GM12878 (cell line): ENCODE data around the gene SFT2D3. TPM values are rescaled to one million over a fixed set of nuclear protein-coding genes. Genes with fewer than 3 reads are reported as not detected.

Experiments
- RELB ChIP-seq: fragments of 450-650 bp; IDR thresholded peaks from 2 replicates; pipeline ENCODE4 v1.6.1; 2017; ENCODE audit warnings: low read depth, mild to moderate bottlenecking, moderate library complexity
- ZBTB33 ChIP-seq: fragments of 450-650 bp; IDR thresholded peaks from 2 replicates; pipeline ENCODE4 v1.6.1; 2017; ENCODE audit warnings: mild to moderate bottlenecking
- ZZZ3 ChIP-seq: IDR thresholded peaks from 2 replicates; pipeline ENCODE4 v1.6.1; 2011; ENCODE audit warnings: low read depth; ENCODE audit not compliant: control insufficient read depth, insufficient read length
- polyA plus RNA-seq, 11 experiments: library from polyadenylated mRNA; depleted of rRNA in 4 of 11; unstranded in 6 of 11; stranded (reverse) in 5 of 11; fragments of >200 nt; fragmentation: Nextera tagmentation in 4 of 11; fragmentation: Illumina TruSeq in 1 of 11; extraction: Ambion mirVana in 4 of 11; extraction: Trizol in 1 of 11; gene quantifications; 1 replicate in 1 of 11; 2 replicates in 10 of 11; pipeline versions ENCODE4 v1.2.1 to v1.2.3, GENCODE V29; 2011 to 2016; ENCODE audit warnings: inconsistent platforms in 2 of 11, missing spikeins in 2 of 11, low read depth in 1 of 11
- total RNA-seq, 4 experiments: library from RNA; depleted of rRNA in 3 of 4; stranded (reverse); fragments of >200 nt in 3 of 4; fragmentation: Illumina TruSeq in 1 of 4; extraction: Trizol in 1 of 4; gene quantifications; 2 replicates each; pipeline versions ENCODE4 v1.2.1 to v1.2.3, GENCODE V29; 2013 to 2021
- TF ChIP-seq, protein P1 (sequence below): IDR thresholded peaks from 2 replicates; pipeline ENCODE4 v1.6.1; 2012; ENCODE audit warnings: improper control_type of control experiment, low read depth, low read length; ENCODE audit not compliant: insufficient replicate concordance

SFT2D3 gene
- total and polyA plus RNA-seq, 10 of the 15 experiments (the other 5 are each of a cell fraction or from before 2014, with no cell fraction given): 4.2 to 8.4 (median 6.6) TPM; not detected in 4

- TF ChIP-seq, protein P1, sequence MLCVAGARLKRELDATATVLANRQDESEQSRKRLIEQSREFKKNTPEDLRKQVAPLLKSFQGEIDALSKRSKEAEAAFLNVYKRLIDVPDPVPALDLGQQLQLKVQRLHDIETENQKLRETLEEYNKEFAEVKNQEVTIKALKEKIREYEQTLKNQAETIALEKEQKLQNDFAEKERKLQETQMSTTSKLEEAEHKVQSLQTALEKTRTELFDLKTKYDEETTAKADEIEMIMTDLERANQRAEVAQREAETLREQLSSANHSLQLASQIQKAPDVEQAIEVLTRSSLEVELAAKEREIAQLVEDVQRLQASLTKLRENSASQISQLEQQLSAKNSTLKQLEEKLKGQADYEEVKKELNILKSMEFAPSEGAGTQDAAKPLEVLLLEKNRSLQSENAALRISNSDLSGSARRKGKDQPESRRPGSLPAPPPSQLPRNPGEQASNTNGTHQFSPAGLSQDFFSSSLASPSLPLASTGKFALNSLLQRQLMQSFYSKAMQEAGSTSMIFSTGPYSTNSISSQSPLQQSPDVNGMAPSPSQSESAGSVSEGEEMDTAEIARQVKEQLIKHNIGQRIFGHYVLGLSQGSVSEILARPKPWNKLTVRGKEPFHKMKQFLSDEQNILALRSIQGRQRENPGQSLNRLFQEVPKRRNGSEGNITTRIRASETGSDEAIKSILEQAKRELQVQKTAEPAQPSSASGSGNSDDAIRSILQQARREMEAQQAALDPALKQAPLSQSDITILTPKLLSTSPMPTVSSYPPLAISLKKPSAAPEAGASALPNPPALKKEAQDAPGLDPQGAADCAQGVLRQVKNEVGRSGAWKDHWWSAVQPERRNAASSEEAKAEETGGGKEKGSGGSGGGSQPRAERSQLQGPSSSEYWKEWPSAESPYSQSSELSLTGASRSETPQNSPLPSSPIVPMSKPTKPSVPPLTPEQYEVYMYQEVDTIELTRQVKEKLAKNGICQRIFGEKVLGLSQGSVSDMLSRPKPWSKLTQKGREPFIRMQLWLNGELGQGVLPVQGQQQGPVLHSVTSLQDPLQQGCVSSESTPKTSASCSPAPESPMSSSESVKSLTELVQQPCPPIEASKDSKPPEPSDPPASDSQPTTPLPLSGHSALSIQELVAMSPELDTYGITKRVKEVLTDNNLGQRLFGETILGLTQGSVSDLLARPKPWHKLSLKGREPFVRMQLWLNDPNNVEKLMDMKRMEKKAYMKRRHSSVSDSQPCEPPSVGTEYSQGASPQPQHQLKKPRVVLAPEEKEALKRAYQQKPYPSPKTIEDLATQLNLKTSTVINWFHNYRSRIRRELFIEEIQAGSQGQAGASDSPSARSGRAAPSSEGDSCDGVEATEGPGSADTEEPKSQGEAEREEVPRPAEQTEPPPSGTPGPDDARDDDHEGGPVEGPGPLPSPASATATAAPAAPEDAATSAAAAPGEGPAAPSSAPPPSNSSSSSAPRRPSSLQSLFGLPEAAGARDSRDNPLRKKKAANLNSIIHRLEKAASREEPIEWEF: no peak
- TF ChIP-seq ZBTB33 (no peak), ZZZ3 (no peak), RELB (peak; percentile 73)
Measured at GRCh38 chr2:127700527-127701192, 637 bp upstream of the SFT2D3 start (continued).
